ENCODE data around the gene ARFGAP2. TPM values are rescaled to one million over a fixed set of nuclear protein-coding genes. Genes with fewer than 3 reads are reported as not detected.

The ARFGAP2 gene
- total and polyA plus RNA-seq, 9 donors, result 41.5 to 94.9 (median 74.2) TPM

GRCh38 chr11:47152953-47153950 is 23.4 kb downstream of the ARFGAP2 start:
- Histone ChIP-seq H3K27ac (peak overlapping the region in 1 of 2 donors; percentile 23), H3K4me3 (no peak overlapping the region), H3K4me1 (ENCODE audit: insufficient read depth) (peaks cover 5% of the 10 kb centered on the region), H3K9me3 (no peaks in the 10 kb centered on the region), H3K36me3 (no peaks in the 10 kb centered on the region), H3K27me3 (no peaks in the 10 kb centered on the region)
- peak; percentile 74 to 89 (median 86) for DNase-seq
- intact Hi-C loops (cut with DNase I), result loop anchor here in 1 of 4 donors (2.0 kb wide), 1 partner anchor 264 kb away; no protein-coding TSS in a partner anchor
- TF ChIP-seq POLR2A (IDR thresholded peaks at IDR 0.05) (no peak), EP300 (IDR thresholded peaks at IDR 0.05) (no peak), CTCF (IDR thresholded peaks at IDR 0.05) (peak; percentile 90 to 93 (median 91))
- WGBS, 3 donors, result 32 to 43% (median 35%) methylated on average over 11 of the region's 11 CpGs

- WGBS, 3 donors, result 84 to 87% (median 86%) methylated on average over 16 of the region's 16 CpGs
These were observed 24.3 kb downstream of the ARFGAP2 start for GRCh38 chr11:47152126-47152952.

GRCh38 chr11:47149782-47150181 is 26.9 kb downstream of the ARFGAP2 start:
- H3K27ac ChIP-seq, result no peak overlapping the region
- H3K36me3 ChIP-seq, result no peaks in the 10 kb centered on the region
- H3K4me1 ChIP-seq (ENCODE audit: insufficient read depth), result peaks cover 5% of the 10 kb centered on the region
- DNase-seq, result no peak
- H3K4me3 ChIP-seq, result no peak overlapping the region
- intact Hi-C loops (cut with DNase I), result no loop called here
- no peak for TF ChIP-seq POLR2A (IDR thresholded peaks at IDR 0.05)
- no peak for TF ChIP-seq CTCF (IDR thresholded peaks at IDR 0.05)
- no peak for TF ChIP-seq EP300 (IDR thresholded peaks at IDR 0.05)
- WGBS, 3 donors, result 58 to 61% (median 60%) methylated on average over 2 of the region's 2 CpGs
- no peaks in the 10 kb centered on the region for H3K27me3 ChIP-seq
- no peaks in the 10 kb centered on the region for H3K9me3 ChIP-seq

More at GRCh38 chr11:47152126-47152952, 24.3 kb downstream of the ARFGAP2 start:
- no peaks in the 10 kb centered on the region for H3K36me3 ChIP-seq
- H3K4me3 ChIP-seq, result no peak overlapping the region
- DNase-seq, result peak in 1 of 5 donors; percentile 32
- no peaks in the 10 kb centered on the region for H3K9me3 ChIP-seq
- H3K27ac ChIP-seq, result no peak overlapping the region
- H3K27me3 ChIP-seq, result no peaks in the 10 kb centered on the region
- no peak for TF ChIP-seq EP300 (IDR thresholded peaks at IDR 0.05)
- no peak for TF ChIP-seq POLR2A (IDR thresholded peaks at IDR 0.05)
- TF ChIP-seq CTCF (IDR thresholded peaks at IDR 0.05), result no peak
- intact Hi-C loops (cut with DNase I), result loop anchor here in 1 of 4 donors (2.0 kb wide), 1 partner anchor 264 kb away; no protein-coding TSS in a partner anchor
- peaks cover 5% of the 10 kb centered on the region for H3K4me1 ChIP-seq (ENCODE audit: insufficient read depth)

GRCh38 chr11:47148903-47149531 is 27.7 kb downstream of the ARFGAP2 start:
- H3K27me3 ChIP-seq, result no peaks in the 10 kb centered on the region
- H3K4me1 ChIP-seq (ENCODE audit: insufficient read depth), result peaks cover 5% of the 10 kb centered on the region
- TF ChIP-seq CTCF (IDR thresholded peaks at IDR 0.05), result no peak
- TF ChIP-seq POLR2A (IDR thresholded peaks at IDR 0.05), result no peak
- TF ChIP-seq EP300 (IDR thresholded peaks at IDR 0.05), result no peak
- DNase-seq, result peak in 1 of 5 donors; percentile 47
- no peaks in the 10 kb centered on the region for H3K36me3 ChIP-seq
- no peak overlapping the region for H3K27ac ChIP-seq
- intact Hi-C loops (cut with DNase I), result no loop called here
- no peak overlapping the region for H3K4me3 ChIP-seq
- no peaks in the 10 kb centered on the region for H3K9me3 ChIP-seq
- WGBS, 3 donors, result 50 to 54% (median 51%) methylated on average over 10 of the region's 10 CpGs
